Osteoblast (primary cell): Measurements from ENCODE around the gene NRG3. TPM values are rescaled to one million over a fixed set of nuclear protein-coding genes. Genes with fewer than 3 reads are reported as not detected.

Experiments used
- DNase-seq: peaks from one replicate; pipeline ENCODE4 v3.0.0; 2011; ENCODE audit warnings: low spot score, mixed read lengths; ENCODE audit not compliant: insufficient read length; ENCODE audit errors: missing footprints
- H2AFZ ChIP-seq: 2 replicates; pipeline ENCODE4 v1.6.0; 2011; ENCODE audit warnings: mild to moderate bottlenecking, low read length
- H3K27ac ChIP-seq: 2 replicates; pipeline ENCODE4 v1.5.1; 2011; ENCODE audit warnings: mild to moderate bottlenecking, low read depth, low read length, moderate library complexity
- H3K27me3 ChIP-seq: 2 replicates; pipeline ENCODE4 v1.6.0; 2012; ENCODE audit warnings: mild to moderate bottlenecking, control low read depth, inconsistent platforms, low read length, moderate library complexity; ENCODE audit not compliant: insufficient read depth
- H3K36me3 ChIP-seq: 2 replicates; pipeline ENCODE4 v1.5.1; 2011; ENCODE audit warnings: mild to moderate bottlenecking, low read length, control low read depth, moderate library complexity; ENCODE audit not compliant: insufficient read depth
- H3K4me1 ChIP-seq: 2 replicates; pipeline ENCODE4 v1.5.1; 2011; ENCODE audit warnings: mild to moderate bottlenecking, low read length, control low read depth, moderate library complexity; ENCODE audit not compliant: insufficient read depth
- H3K4me2 ChIP-seq: 2 replicates; pipeline ENCODE4 v1.6.0; 2011; ENCODE audit warnings: mild to moderate bottlenecking, low read length; ENCODE audit not compliant: insufficient read depth
- H3K4me3 ChIP-seq: fragments of 200-600 bp; sonication (generic); 3 replicates; pipeline ENCODE4 v1.5.1; 2012; ENCODE audit warnings: mild to moderate bottlenecking, low read length, inconsistent platforms; ENCODE audit not compliant: insufficient read depth
- H3K79me2 ChIP-seq: 2 replicates; pipeline ENCODE4 v1.6.0; 2012; ENCODE audit warnings: mild to moderate bottlenecking, low read length, control low read depth, inconsistent platforms; ENCODE audit not compliant: insufficient read depth
- H3K9me3 ChIP-seq: 2 replicates; pipeline ENCODE4 v1.5.1; 2011; ENCODE audit warnings: low read depth, low read length, control low read depth
- H4K20me1 ChIP-seq: 2 replicates; pipeline ENCODE4 v1.6.0; 2012; ENCODE audit warnings: mild to moderate bottlenecking, low read length, control low read depth; ENCODE audit not compliant: insufficient read depth
- total RNA-seq: library from RNA; depleted of rRNA; stranded (reverse); fragments of >200 nt; gene quantifications from 2 replicates; pipeline ENCODE4 v1.2.3, GENCODE V29; 2012
- TF ChIP-seq, protein P1 (sequence below): IDR thresholded peaks from 2 replicates; pipeline ENCODE4 v1.5.1; 2011; ENCODE audit warnings: mild to moderate bottlenecking, low read depth, low read length, moderate library complexity; ENCODE audit errors: extremely low read depth

NRG3 gene
- total RNA-seq, 1 donor = not detected

GRCh38 chr10:81911328-81911727 lies 36.3 kb downstream of the NRG3 start:
- Histone ChIP-seq H2AFZ (no peak overlapping the region), H3K27me3 (no peaks in the 10 kb centered on the region)

GRCh38 chr10:81914736-81915503 lies 39.9 kb downstream of the NRG3 start:
- H3K4me2 ChIP-seq = no peak overlapping the region
- H3K27ac ChIP-seq = no peak overlapping the region
- no peaks in the 10 kb centered on the region for H3K27me3 ChIP-seq
- no peaks in the 10 kb centered on the region for H3K9me3 ChIP-seq
- H3K4me1 ChIP-seq = no peaks in the 10 kb centered on the region
- TF ChIP-seq, protein P1, sequence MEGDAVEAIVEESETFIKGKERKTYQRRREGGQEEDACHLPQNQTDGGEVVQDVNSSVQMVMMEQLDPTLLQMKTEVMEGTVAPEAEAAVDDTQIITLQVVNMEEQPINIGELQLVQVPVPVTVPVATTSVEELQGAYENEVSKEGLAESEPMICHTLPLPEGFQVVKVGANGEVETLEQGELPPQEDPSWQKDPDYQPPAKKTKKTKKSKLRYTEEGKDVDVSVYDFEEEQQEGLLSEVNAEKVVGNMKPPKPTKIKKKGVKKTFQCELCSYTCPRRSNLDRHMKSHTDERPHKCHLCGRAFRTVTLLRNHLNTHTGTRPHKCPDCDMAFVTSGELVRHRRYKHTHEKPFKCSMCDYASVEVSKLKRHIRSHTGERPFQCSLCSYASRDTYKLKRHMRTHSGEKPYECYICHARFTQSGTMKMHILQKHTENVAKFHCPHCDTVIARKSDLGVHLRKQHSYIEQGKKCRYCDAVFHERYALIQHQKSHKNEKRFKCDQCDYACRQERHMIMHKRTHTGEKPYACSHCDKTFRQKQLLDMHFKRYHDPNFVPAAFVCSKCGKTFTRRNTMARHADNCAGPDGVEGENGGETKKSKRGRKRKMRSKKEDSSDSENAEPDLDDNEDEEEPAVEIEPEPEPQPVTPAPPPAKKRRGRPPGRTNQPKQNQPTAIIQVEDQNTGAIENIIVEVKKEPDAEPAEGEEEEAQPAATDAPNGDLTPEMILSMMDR = no peak
- no peak overlapping the region for H2AFZ ChIP-seq
- DNase-seq = no peak
- H3K36me3 ChIP-seq = no peaks in the 10 kb centered on the region
- H4K20me1 ChIP-seq = no peaks in the 10 kb centered on the region
- H3K79me2 ChIP-seq = no peaks in the 10 kb centered on the region
- H3K4me3 ChIP-seq = no peak overlapping the region

More at GRCh38 chr10:81911328-81911727, 36.3 kb downstream of the NRG3 start:
- H3K36me3 ChIP-seq = no peaks in the 10 kb centered on the region
- DNase-seq = no peak
- no peaks in the 10 kb centered on the region for H3K9me3 ChIP-seq
- no peak overlapping the region for H3K27ac ChIP-seq
- no peaks in the 10 kb centered on the region for H3K4me1 ChIP-seq
- H3K79me2 ChIP-seq = no peaks in the 10 kb centered on the region
- H3K4me3 ChIP-seq = no peak overlapping the region
- TF ChIP-seq, protein P1 = no peak
- no peaks in the 10 kb centered on the region for H4K20me1 ChIP-seq
- H3K4me2 ChIP-seq = no peak overlapping the region

DNA sequence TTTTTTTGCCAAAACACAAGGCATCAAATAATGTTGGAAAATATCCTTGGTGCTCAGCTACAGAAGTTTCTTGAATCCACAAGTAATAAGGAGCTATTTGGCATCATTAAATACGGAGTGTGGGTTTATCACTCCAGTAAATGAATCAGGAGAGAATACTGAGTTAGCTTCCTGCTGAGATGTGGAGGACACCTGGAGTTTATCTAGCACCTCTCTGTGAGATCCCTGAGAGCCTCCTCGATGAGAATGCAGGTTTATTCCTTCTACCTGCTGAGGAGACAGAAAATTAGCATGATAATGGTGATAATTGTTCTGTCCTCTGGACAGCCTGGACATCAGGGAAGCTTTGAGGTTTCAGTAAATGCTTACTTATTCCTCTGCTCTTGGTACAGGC lies 40.5 kb downstream of the NRG3 start:
- Histone ChIP-seq H4K20me1 (no peaks in the 10 kb centered on the region), H3K4me3 (no peak overlapping the region), H3K27me3 (no peaks in the 10 kb centered on the region), H3K4me1 (no peaks in the 10 kb centered on the region), H3K27ac (no peak overlapping the region), H2AFZ (no peak overlapping the region), H3K4me2 (no peak overlapping the region), H3K36me3 (no peaks in the 10 kb centered on the region), H3K79me2 (no peaks in the 10 kb centered on the region), H3K9me3 (no peaks in the 10 kb centered on the region)
- DNase-seq = no peak
- TF ChIP-seq, protein P1 = no peak

- Histone ChIP-seq H3K4me3 (no peak overlapping the region), H3K27ac (no peak overlapping the region), H3K4me2 (no peak overlapping the region), H3K27me3 (no peaks in the 10 kb centered on the region), H4K20me1 (no peaks in the 10 kb centered on the region), H3K9me3 (no peaks in the 10 kb centered on the region), H3K4me1 (no peaks in the 10 kb centered on the region), H3K36me3 (no peaks in the 10 kb centered on the region), H2AFZ (no peak overlapping the region), H3K79me2 (no peaks in the 10 kb centered on the region)
- TF ChIP-seq, protein P1 = no peak
- DNase-seq = peak; percentile 58
Measured at GRCh38 chr10:81917666-81918065, 42.7 kb downstream of the NRG3 start.
